Stimulated activated CD8-positive, alpha-beta memory T cell treated with anti-CD3 and anti-CD28 coated beads, Interleukin-12 subunit alpha, Interleukin-12 subunit beta, amount 100 ng/mL, for 4 hours (primary cell): Measurements from ENCODE around the gene LHX4.

ENCODE experiments used
- DNase-seq: peaks from one replicate; pipeline ENCODE4 v3.0.0-alpha.2; 2020; ENCODE audit warnings: low read depth

LHX4 gene

GRCh38 chr1:180227861-180228647, 2.0 kb upstream of the LHX4 start:
- DNase-seq, result no peak

GRCh38 chr1:180228648-180229482, 1.2 kb upstream of the LHX4 start:
- no peak for DNase-seq

- no peak for DNase-seq
These were observed 339 bp downstream of the LHX4 start for GRCh38 chr1:180230416-180230790.

- no peak for DNase-seq
These were observed 884 bp downstream of the LHX4 start for GRCh38 chr1:180230791-180231505.

GRCh38 chr1:180231506-180231921, 1.4 kb downstream of the LHX4 start:
- no peak for DNase-seq

GRCh38 chr1:180231936-180232335, 1.9 kb downstream of the LHX4 start:
- no peak for DNase-seq

- no peak for DNase-seq
These were observed 2.5 kb downstream of the LHX4 start for GRCh38 chr1:180232521-180233043.

- no peak for DNase-seq
These were observed 3.3 kb downstream of the LHX4 start for GRCh38 chr1:180233191-180234011.

GRCh38 chr1:180234369-180235076, 4.5 kb downstream of the LHX4 start:
- no peak for DNase-seq

- no peak for DNase-seq
These were observed 5.0 kb downstream of the LHX4 start for GRCh38 chr1:180235077-180235501.

GRCh38 chr1:180235502-180236239, 5.6 kb downstream of the LHX4 start:
- no peak for DNase-seq

GRCh38 chr1:180236698-180237509, 6.8 kb downstream of the LHX4 start:
- DNase-seq, result no peak

GRCh38 chr1:180237869-180238476, 7.9 kb downstream of the LHX4 start:
- DNase-seq, result no peak

GRCh38 chr1:180238675-180239074, 8.6 kb downstream of the LHX4 start:
- no peak for DNase-seq

- no peak for DNase-seq
These were observed 9.4 kb downstream of the LHX4 start for GRCh38 chr1:180239145-180240096.

- DNase-seq, result no peak
These were observed 11.9 kb downstream of the LHX4 start for GRCh38 chr1:180241716-180242544.
